ENCODE measurements around the gene DNAAF3. TPM values are rescaled to one million over a fixed set of nuclear protein-coding genes. Genes with fewer than 3 reads are reported as not detected.

DNAAF3 gene
- total RNA-seq, 1 experiment from 2014 or later = 4.2 TPM

GRCh38 chr19:55196803-55197202 lies 30.4 kb upstream of the DNAAF3 start:
- Histone ChIP-seq H3K4me3 (ENCODE audit: low read depth, low read length, poor library complexity, severe bottlenecking) (no peak overlapping the region), H3K27ac (ENCODE audit: low read depth, low read length, poor library complexity, severe bottlenecking) (no peak overlapping the region), H3K9me3 (ENCODE audit: low read depth, low read length, poor library complexity, severe bottlenecking) (no peaks in the 10 kb centered on the region), H3K27me3 (replicated peaks; ENCODE audit: insufficient read depth, low read depth, low read length, poor library complexity) (no peaks in the 10 kb centered on the region), H3K36me3 (ENCODE audit: insufficient read depth, low read length, poor library complexity, severe bottlenecking) (no peaks in the 10 kb centered on the region), H3K4me1 (ENCODE audit: insufficient read depth, low read length, poor library complexity, severe bottlenecking) (no peaks in the 10 kb centered on the region)
- DNase-seq (ENCODE audit: low spot score) = peak; percentile 37
- TF ChIP-seq EZH2 (IDR thresholded peaks at IDR 0.05; ENCODE audit: borderline replicate concordance, low read depth, low read length, poor library complexity, severe bottlenecking) = no peak
- TF ChIP-seq, protein P1, sequence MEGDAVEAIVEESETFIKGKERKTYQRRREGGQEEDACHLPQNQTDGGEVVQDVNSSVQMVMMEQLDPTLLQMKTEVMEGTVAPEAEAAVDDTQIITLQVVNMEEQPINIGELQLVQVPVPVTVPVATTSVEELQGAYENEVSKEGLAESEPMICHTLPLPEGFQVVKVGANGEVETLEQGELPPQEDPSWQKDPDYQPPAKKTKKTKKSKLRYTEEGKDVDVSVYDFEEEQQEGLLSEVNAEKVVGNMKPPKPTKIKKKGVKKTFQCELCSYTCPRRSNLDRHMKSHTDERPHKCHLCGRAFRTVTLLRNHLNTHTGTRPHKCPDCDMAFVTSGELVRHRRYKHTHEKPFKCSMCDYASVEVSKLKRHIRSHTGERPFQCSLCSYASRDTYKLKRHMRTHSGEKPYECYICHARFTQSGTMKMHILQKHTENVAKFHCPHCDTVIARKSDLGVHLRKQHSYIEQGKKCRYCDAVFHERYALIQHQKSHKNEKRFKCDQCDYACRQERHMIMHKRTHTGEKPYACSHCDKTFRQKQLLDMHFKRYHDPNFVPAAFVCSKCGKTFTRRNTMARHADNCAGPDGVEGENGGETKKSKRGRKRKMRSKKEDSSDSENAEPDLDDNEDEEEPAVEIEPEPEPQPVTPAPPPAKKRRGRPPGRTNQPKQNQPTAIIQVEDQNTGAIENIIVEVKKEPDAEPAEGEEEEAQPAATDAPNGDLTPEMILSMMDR (conservative IDR thresholded peaks at IDR 0.05; ENCODE audit: low read depth, low read length) = no peak
- no TSS peak for BruUV-seq (replicated peaks)
- intact Hi-C loops (cut with micrococcal nuclease; ENCODE audit: unreplicated experiment) = no loop called here
- POLR2A ChIA-PET (ENCODE audit: low non-redundant PET) = no interaction called here
- CTCF ChIA-PET = interaction anchor here (0.6 kb wide), 1 partner anchor 31 kb away, joined by 3 read pairs; no protein-coding TSS in a partner anchor

- H3K27me3 ChIP-seq (replicated peaks; ENCODE audit: insufficient read depth, low read depth, low read length, poor library complexity) = no peaks in the 10 kb centered on the region
- BruUV-seq (replicated peaks) = no TSS peak
- ChIA-PET POLR2A (ENCODE audit: low non-redundant PET) (interaction anchor here (0.5 kb wide), 1 partner anchor 47 kb away, joined by 3 read pairs; no protein-coding TSS in a partner anchor), CTCF (no interaction called here)
- H3K36me3 ChIP-seq (ENCODE audit: insufficient read depth, low read length, poor library complexity, severe bottlenecking) = no peaks in the 10 kb centered on the region
- no peak for TF ChIP-seq EZH2 (IDR thresholded peaks at IDR 0.05; ENCODE audit: borderline replicate concordance, low read depth, low read length, poor library complexity, severe bottlenecking)
- TF ChIP-seq, protein P1 (conservative IDR thresholded peaks at IDR 0.05; ENCODE audit: low read depth, low read length) = no peak
- H3K27ac ChIP-seq (ENCODE audit: low read depth, low read length, poor library complexity, severe bottlenecking) = no peak overlapping the region
- DNase-seq (ENCODE audit: low spot score) = no peak
- no peaks in the 10 kb centered on the region for H3K9me3 ChIP-seq (ENCODE audit: low read depth, low read length, poor library complexity, severe bottlenecking)
- H3K4me1 ChIP-seq (ENCODE audit: insufficient read depth, low read length, poor library complexity, severe bottlenecking) = no peaks in the 10 kb centered on the region
- H3K4me3 ChIP-seq (ENCODE audit: low read depth, low read length, poor library complexity, severe bottlenecking) = no peak overlapping the region
- intact Hi-C loops (cut with micrococcal nuclease; ENCODE audit: unreplicated experiment) = no loop called here
Observed at GRCh38 chr19:55193481-55193880, 27.1 kb upstream of the DNAAF3 start.

DNA sequence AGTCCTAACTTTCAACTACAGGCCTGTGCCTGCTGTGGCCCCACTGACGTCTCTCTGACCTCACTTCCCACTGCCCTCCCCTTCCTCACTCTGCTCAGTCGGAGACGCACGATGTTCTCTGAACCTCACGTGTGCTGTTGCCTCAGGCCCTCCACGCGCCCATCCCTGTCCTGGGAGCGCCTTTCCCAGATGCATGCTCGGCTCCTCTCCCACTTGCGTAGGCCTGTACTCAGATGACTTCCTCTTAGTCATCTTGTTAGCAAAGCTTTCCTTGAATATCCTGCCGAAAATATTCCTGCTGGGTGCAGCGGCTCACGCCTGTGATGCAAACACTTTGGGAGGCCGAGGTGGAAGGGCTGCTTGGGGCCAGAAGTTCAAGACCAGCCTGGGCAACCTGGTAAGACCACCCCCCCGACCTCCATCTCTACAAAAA lies 23.0 kb upstream of the DNAAF3 start:
- no peaks in the 10 kb centered on the region for H3K27me3 ChIP-seq (replicated peaks; ENCODE audit: insufficient read depth, low read depth, low read length, poor library complexity)
- intact Hi-C loops (cut with micrococcal nuclease; ENCODE audit: unreplicated experiment) = no loop called here
- H3K4me1 ChIP-seq (ENCODE audit: insufficient read depth, low read length, poor library complexity, severe bottlenecking) = no peaks in the 10 kb centered on the region
- ChIA-PET CTCF (no interaction called here), POLR2A (ENCODE audit: low non-redundant PET) (no interaction called here)
- no TSS peak for BruUV-seq (replicated peaks)
- TF ChIP-seq, protein P1 (conservative IDR thresholded peaks at IDR 0.05; ENCODE audit: low read depth, low read length) = no peak
- no peak for TF ChIP-seq EZH2 (IDR thresholded peaks at IDR 0.05; ENCODE audit: borderline replicate concordance, low read depth, low read length, poor library complexity, severe bottlenecking)
- no peak overlapping the region for H3K27ac ChIP-seq (ENCODE audit: low read depth, low read length, poor library complexity, severe bottlenecking)
- no peaks in the 10 kb centered on the region for H3K9me3 ChIP-seq (ENCODE audit: low read depth, low read length, poor library complexity, severe bottlenecking)
- H3K4me3 ChIP-seq (ENCODE audit: low read depth, low read length, poor library complexity, severe bottlenecking) = no peak overlapping the region
- DNase-seq (ENCODE audit: low spot score) = no peak
- no peaks in the 10 kb centered on the region for H3K36me3 ChIP-seq (ENCODE audit: insufficient read depth, low read length, poor library complexity, severe bottlenecking)

All from A673 (cell line).